ENCODE data around the gene TTF2. TPM values are rescaled to one million over a fixed set of nuclear protein-coding genes. Genes with fewer than 3 reads are reported as not detected.
"Not testable (repeated sequence)": the region's sequence is repeated elsewhere in the genome, so short reads cannot be mapped to it uniquely, and the experiment has no call there.

TTF2 gene
- total RNA-seq, 1 donor from 2014 or later, result 53.0 TPM

DNA sequence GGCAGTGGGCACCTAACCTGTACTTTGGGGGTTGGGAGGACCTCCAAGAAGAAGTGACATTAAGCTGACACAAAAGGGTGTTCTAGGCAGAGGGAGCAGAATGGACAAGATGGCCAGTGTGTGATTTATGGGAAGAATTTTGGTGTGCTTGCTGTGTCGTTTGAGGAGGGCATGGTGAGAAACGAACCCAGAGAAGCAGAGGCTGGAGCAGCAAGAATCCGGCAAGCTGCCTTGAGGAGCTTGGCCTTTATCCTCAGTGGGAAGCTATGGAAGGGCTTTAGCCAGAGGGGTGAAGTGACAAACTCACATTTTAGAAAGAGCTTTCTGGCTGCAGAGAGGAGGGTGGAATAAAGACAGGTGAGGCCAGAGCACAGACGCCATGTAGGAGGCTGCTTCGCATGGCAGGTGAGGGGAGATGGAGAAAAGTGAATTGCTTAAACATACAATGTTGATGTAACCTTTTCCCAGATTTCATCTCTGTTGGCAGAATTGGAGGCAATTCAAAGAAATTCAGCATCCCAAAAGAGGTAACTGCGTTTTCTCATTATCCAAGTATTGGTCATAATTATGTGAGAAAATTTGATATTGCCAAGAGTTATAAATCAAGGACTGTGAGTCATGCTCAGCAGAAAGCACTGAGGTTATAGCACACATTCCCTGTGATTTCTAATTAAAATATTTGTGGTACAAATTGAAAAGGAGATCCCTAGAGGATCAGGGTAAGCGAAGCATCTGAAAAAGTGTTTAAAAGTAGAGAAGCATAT lies 34.9 kb downstream of the TTF2 start:
- no peak overlapping the region for H3K4me3 ChIP-seq (ENCODE audit: low read depth, low read length)
- TF ChIP-seq, protein P1, sequence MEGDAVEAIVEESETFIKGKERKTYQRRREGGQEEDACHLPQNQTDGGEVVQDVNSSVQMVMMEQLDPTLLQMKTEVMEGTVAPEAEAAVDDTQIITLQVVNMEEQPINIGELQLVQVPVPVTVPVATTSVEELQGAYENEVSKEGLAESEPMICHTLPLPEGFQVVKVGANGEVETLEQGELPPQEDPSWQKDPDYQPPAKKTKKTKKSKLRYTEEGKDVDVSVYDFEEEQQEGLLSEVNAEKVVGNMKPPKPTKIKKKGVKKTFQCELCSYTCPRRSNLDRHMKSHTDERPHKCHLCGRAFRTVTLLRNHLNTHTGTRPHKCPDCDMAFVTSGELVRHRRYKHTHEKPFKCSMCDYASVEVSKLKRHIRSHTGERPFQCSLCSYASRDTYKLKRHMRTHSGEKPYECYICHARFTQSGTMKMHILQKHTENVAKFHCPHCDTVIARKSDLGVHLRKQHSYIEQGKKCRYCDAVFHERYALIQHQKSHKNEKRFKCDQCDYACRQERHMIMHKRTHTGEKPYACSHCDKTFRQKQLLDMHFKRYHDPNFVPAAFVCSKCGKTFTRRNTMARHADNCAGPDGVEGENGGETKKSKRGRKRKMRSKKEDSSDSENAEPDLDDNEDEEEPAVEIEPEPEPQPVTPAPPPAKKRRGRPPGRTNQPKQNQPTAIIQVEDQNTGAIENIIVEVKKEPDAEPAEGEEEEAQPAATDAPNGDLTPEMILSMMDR (conservative IDR thresholded peaks at IDR 0.05; ENCODE audit: low read depth, low read length), result no peak
- no peak for DNase-seq (ENCODE audit: low read depth)

DNA sequence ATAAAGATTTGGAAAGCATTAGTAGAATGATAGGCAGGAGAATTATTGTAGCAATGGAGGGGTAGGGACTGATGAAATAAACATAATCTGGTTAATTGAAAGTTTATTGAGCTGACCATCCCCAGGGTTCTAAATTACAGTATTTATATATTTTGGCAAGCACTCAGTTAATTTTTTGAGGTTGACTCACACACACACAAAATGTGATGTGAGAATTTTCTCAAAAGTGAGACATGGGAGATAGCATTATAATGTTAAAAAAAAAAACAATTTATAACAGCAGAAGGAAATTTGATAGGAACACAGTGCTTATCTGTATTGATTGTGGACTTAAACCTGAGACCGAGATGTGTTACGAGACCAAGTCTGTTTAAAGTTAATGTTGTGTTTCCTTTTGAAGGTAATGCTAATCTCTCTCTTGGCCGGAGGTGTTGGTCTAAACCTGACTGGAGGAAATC lies 36.9 kb downstream of the TTF2 start:
- H3K4me3 ChIP-seq (ENCODE audit: low read depth, low read length), result no peak overlapping the region
- TF ChIP-seq, protein P1 (conservative IDR thresholded peaks at IDR 0.05; ENCODE audit: low read depth, low read length), result no peak
- DNase-seq (ENCODE audit: low read depth), result no peak

DNA sequence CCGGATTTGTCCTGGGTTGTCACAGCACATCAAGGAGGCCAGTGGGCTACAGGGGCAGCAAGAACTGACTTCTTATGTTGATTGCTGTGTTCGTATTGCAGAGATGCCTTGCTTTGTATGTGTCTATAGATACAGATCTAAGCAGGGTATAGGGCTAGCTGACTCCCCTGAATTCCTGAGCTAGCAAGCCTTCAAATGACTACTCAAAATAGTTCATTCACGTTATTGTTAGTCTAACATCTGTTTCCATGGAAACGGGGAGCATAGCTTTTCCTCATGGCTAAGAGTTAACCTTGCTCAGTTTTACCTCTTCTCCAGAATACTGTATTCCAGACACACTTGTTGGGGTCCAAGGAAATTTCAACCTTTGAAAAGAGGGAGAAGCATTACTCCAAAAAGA lies 37.3 kb downstream of the TTF2 start:
- TF ChIP-seq, protein P1 (conservative IDR thresholded peaks at IDR 0.05; ENCODE audit: low read depth, low read length), result no peak
- DNase-seq (ENCODE audit: low read depth), result no peak
- no peak overlapping the region for H3K4me3 ChIP-seq (ENCODE audit: low read depth, low read length)

DNA sequence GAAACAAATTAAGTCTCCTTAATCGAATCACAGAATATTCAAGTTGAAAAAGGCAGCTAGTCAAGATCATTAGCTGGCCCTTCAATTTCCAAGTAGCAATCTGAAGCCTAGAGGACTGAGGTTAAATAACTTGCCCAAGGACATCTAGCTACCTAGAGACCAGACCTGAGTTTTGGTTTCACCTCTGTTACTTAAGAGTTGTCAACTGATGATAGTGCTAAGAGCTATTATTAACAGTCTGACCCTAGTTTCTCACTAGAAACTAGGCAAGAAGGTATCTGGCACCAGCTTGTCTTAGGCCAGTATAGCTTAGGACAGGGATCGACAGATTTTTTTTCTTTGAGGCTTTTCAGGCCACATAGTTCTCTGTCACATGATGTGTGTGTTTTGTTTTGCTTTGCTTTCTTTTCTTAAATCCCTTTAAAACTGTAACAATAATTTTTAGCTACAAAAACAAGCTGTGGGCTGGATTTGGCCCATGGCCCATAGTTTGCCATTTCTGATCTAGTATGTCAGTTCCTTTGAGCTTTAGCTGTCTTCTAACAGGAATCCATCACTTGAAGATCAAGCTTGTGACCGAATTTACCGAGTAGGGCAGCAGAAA lies 38.3 kb downstream of the TTF2 start:
- TF ChIP-seq, protein P1 (conservative IDR thresholded peaks at IDR 0.05; ENCODE audit: low read depth, low read length), result no peak
- no peak overlapping the region for H3K4me3 ChIP-seq (ENCODE audit: low read depth, low read length)
- DNase-seq (ENCODE audit: low read depth), result no peak

DNA sequence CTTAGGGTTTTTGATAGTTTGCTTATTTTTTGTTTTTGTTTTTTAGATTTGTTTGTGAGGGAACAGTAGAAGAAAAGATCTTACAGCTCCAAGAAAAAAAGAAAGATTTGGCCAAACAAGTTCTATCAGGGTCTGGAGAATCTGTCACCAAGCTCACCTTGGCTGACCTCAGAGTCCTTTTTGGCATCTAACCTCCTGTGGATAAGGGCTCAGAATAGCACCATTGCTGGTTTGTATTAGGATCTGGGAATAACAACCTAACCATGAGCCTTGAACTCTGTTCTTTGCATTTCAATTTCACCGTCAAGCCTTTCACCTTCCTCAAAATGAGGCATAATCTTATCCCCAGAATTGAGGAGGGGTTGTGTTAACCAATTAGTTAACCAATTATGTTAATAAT lies 41.2 kb downstream of the TTF2 start:
- TF ChIP-seq, protein P1 (conservative IDR thresholded peaks at IDR 0.05; ENCODE audit: low read depth, low read length), result no peak
- no peak overlapping the region for H3K4me3 ChIP-seq (ENCODE audit: low read depth, low read length)
- DNase-seq (ENCODE audit: low read depth), result no peak

DNA sequence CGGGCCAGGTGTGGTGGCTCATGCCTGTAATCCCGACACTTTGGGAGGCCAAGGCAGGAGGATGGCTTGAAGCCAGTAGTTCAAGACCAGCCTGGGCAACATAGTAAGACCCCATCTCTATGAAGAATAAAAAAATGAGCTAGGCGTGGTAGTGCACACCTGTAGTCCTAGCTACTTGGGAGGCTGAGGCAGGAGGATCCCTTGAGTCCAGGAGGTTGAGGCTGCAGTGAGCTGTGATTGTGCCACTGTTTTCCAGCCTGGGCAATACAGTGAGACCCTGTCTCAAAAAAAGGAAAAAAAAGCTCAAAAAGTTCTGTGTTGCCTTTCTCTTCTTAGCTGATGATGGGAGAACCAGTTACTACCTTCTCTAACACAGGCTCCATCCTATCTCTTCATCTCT lies 41.7 kb downstream of the TTF2 start:
- DNase-seq (ENCODE audit: low read depth); H3K4me3 ChIP-seq (ENCODE audit: low read depth, low read length): not testable (repeated sequence)

DNA sequence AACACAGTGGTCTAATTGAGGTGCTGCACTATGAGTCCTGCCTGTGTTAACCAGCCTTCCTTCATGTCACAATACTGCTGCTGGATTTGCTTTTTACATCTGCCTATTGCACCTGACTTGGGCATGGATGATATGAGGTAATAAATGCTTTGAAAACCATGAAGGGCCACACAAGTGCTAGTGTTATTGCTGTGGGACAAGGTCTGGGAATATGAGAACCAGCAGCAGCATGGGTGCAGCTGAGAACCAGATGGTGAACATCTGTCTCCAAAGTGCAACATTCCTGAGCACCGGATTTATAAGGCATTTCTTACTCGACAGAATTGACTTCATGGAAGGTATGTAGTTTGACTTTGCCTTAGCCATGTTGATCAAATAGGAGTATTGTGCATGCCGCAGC lies 44.9 kb downstream of the TTF2 start:
- TF ChIP-seq, protein P1 (conservative IDR thresholded peaks at IDR 0.05; ENCODE audit: low read depth, low read length), result no peak
- no peak overlapping the region for H3K4me3 ChIP-seq (ENCODE audit: low read depth, low read length)
- DNase-seq (ENCODE audit: low read depth), result no peak
